BLaER1 treated with 17β-estradiol and CSF1 and Interleukin-3, amounts not matched to agents 10 nM and 100 nM (cell line): Measurements from ENCODE around the gene LCE6A.

Experiments
- H3K27ac ChIP-seq, 11 experiments: shearing (Covaris generic); formaldehyde crosslinking; 2 replicates each; pipeline ENCODE4 v1.8.1; 2022
- H3K27me3 ChIP-seq, 11 experiments: shearing (Covaris generic); formaldehyde crosslinking; 2 replicates each; pipeline ENCODE4 v1.8.1; 2022
- H3K36me3 ChIP-seq, 11 experiments: shearing (Covaris generic); formaldehyde crosslinking; 2 replicates each; pipeline ENCODE4 v1.8.1; 2022
- H3K4me1 ChIP-seq, 10 experiments: shearing (Covaris generic); formaldehyde crosslinking; 2 replicates each; pipeline ENCODE4 v1.8.1; 2022
- H3K4me2 ChIP-seq, 11 experiments: shearing (Covaris generic); formaldehyde crosslinking; 2 replicates each; pipeline ENCODE4 v1.8.1; 2022
- H3K4me3 ChIP-seq, 10 experiments: shearing (Covaris generic); formaldehyde crosslinking; 2 replicates each; pipeline ENCODE4 v1.8.1; 2022
- H3K9ac ChIP-seq, 11 experiments: shearing (Covaris generic); formaldehyde crosslinking; 2 replicates each; pipeline ENCODE4 v1.8.1; 2022
- H3K9me3 ChIP-seq, 11 experiments: shearing (Covaris generic); formaldehyde crosslinking; replicated peaks in 1 of 11; 2 replicates each; pipeline ENCODE4 v1.8.1; 2022
- H4K20me1 ChIP-seq, 11 experiments: shearing (Covaris generic); formaldehyde crosslinking; 2 replicates each; pipeline ENCODE4 v1.8.1; 2022
- Cebpa-rat ChIP-seq, 11 experiments: shearing (Covaris generic); IDR thresholded peaks; 2 replicates each; pipeline ENCODE4 v1.8.1; 2022

The LCE6A gene

GRCh38 chr1:152842556-152842955 is at the start of gene LCE6A:
LCE6A (plus strand) TSS chr1:152842856; CDS start chr1:152843521, 665 bp downstream.
- Histone ChIP-seq H3K36me3 (no peaks in the 10 kb centered on the region), H4K20me1 (no peaks in the 10 kb centered on the region), H3K27ac (no peak within 1 kb of the TSS), H3K27me3 (no peaks in the 10 kb centered on the region), H3K4me3 (no peak within 1 kb of the TSS), H3K4me1 (no peaks in the 10 kb centered on the region), H3K9me3 (no peaks in the 10 kb centered on the region), H3K9ac (no peak within 1 kb of the TSS), H3K4me2 (no peak within 1 kb of the TSS)
- no peak for TF ChIP-seq Cebpa-rat (IDR thresholded peaks at IDR 0.05)

GRCh38 chr1:152795686-152796085 is 47.0 kb upstream of the LCE6A start:
- Histone ChIP-seq H3K4me3 (no peak overlapping the region), H3K9ac (no peak overlapping the region), H3K9me3 (no peaks in the 10 kb centered on the region), H3K27ac (no peak overlapping the region), H3K36me3 (no peaks in the 10 kb centered on the region), H3K4me2 (no peak overlapping the region), H3K4me1 (peaks cover 0 to 9% (median 0%) of the 10 kb centered on the region in 10 experiments; a peak in 1 of 20 replicates), H4K20me1 (no peaks in the 10 kb centered on the region), H3K27me3 (no peaks in the 10 kb centered on the region)
- TF ChIP-seq Cebpa-rat (IDR thresholded peaks at IDR 0.05), result no peak

GRCh38 chr1:152796421-152796820 is 46.2 kb upstream of the LCE6A start, which contains the start of gene LCE1D:
LCE1D (plus strand) TSS chr1:152796721; CDS start chr1:152797795, 1,074 bp downstream.
- Histone ChIP-seq H3K4me1 (peaks cover 0 to 9% (median 0%) of the 10 kb centered on the region in 10 experiments; a peak in 1 of 20 replicates), H3K9ac (no peak within 1 kb of the TSS), H3K36me3 (no peaks in the 10 kb centered on the region), H3K9me3 (no peaks in the 10 kb centered on the region), H3K27ac (no peak within 1 kb of the TSS), H3K4me3 (no peak within 1 kb of the TSS), H3K27me3 (no peaks in the 10 kb centered on the region), H4K20me1 (no peaks in the 10 kb centered on the region), H3K4me2 (no peak within 1 kb of the TSS)
- no peak for TF ChIP-seq Cebpa-rat (IDR thresholded peaks at IDR 0.05)

- Histone ChIP-seq H3K9ac (no peak overlapping the region), H4K20me1 (no peaks in the 10 kb centered on the region), H3K4me2 (no peak overlapping the region), H3K4me3 (no peak overlapping the region), H3K36me3 (no peaks in the 10 kb centered on the region), H3K27ac (no peak overlapping the region), H3K9me3 (no peaks in the 10 kb centered on the region), H3K4me1 (peaks cover 0 to 9% (median 0%) of the 10 kb centered on the region in 10 experiments; a peak in 1 of 20 replicates), H3K27me3 (no peaks in the 10 kb centered on the region)
- no peak for TF ChIP-seq Cebpa-rat (IDR thresholded peaks at IDR 0.05)
Observed at GRCh38 chr1:152801333-152801732, 41.3 kb upstream of the LCE6A start.

- no peak for TF ChIP-seq Cebpa-rat (IDR thresholded peaks at IDR 0.05)
- peaks cover 0 to 6% (median 0%) of the 10 kb centered on the region in 11 experiments; a peak in 1 of 22 replicates for H3K9me3 ChIP-seq
- H3K4me3 ChIP-seq, result no peak within 1 kb of the TSS
- no peaks in the 10 kb centered on the region for H4K20me1 ChIP-seq
- no peaks in the 10 kb centered on the region for H3K27me3 ChIP-seq
- no peak within 1 kb of the TSS for H3K9ac ChIP-seq
- H3K4me2 ChIP-seq, result no peak within 1 kb of the TSS
- H3K27ac ChIP-seq, result no peak within 1 kb of the TSS
- H3K4me1 ChIP-seq, result no peaks in the 10 kb centered on the region
- H3K36me3 ChIP-seq, result no peaks in the 10 kb centered on the region
Observed at GRCh38 chr1:152806576-152806975, 36.1 kb upstream of the LCE6A start, which contains the start of gene LCE1C. LCE1C (minus strand) TSS chr1:152806651; CDS start chr1:152805478, 1,173 bp downstream.

GRCh38 chr1:152811050-152811449 is 31.6 kb upstream of the LCE6A start:
- no peak overlapping the region for H3K4me2 ChIP-seq
- H3K9me3 ChIP-seq, result peaks cover 0 to 6% (median 0%) of the 10 kb centered on the region in 11 experiments; a peak in 1 of 22 replicates

GRCh38 chr1:152811671-152812070 is 31.0 kb upstream of the LCE6A start, which contains the start of gene LCE1B:
LCE1B (plus strand) TSS chr1:152811971; CDS start chr1:152812447, 476 bp downstream.
- Histone ChIP-seq H4K20me1 (no peaks in the 10 kb centered on the region), H3K4me2 (no peak within 1 kb of the TSS), H3K27me3 (no peaks in the 10 kb centered on the region), H3K27ac (no peak within 1 kb of the TSS), H3K4me1 (no peaks in the 10 kb centered on the region), H3K4me3 (no peak within 1 kb of the TSS), H3K9me3 (peaks cover 0 to 6% (median 0%) of the 10 kb centered on the region in 11 experiments; a peak in 1 of 22 replicates), H3K36me3 (no peaks in the 10 kb centered on the region), H3K9ac (no peak within 1 kb of the TSS)
- TF ChIP-seq Cebpa-rat (IDR thresholded peaks at IDR 0.05), result no peak

More at GRCh38 chr1:152811050-152811449, 31.6 kb upstream of the LCE6A start:
- no peak for TF ChIP-seq Cebpa-rat (IDR thresholded peaks at IDR 0.05)
- no peak overlapping the region for H3K27ac ChIP-seq
- no peaks in the 10 kb centered on the region for H3K36me3 ChIP-seq
- H3K4me3 ChIP-seq, result no peak overlapping the region
- H3K9ac ChIP-seq, result no peak overlapping the region
- H3K4me1 ChIP-seq, result no peaks in the 10 kb centered on the region
- H3K27me3 ChIP-seq, result no peaks in the 10 kb centered on the region
- no peaks in the 10 kb centered on the region for H4K20me1 ChIP-seq

- Histone ChIP-seq H3K9me3 (no peaks in the 10 kb centered on the region), H3K4me3 (no peak overlapping the region), H3K9ac (no peak overlapping the region), H3K4me2 (no peak overlapping the region), H4K20me1 (no peaks in the 10 kb centered on the region), H3K27ac (no peak overlapping the region), H3K4me1 (peaks cover 5 to 29% (median 8%) of the 10 kb centered on the region in 10 experiments; a peak in 16 of 20 replicates), H3K27me3 (no peaks in the 10 kb centered on the region), H3K36me3 (no peaks in the 10 kb centered on the region)
- TF ChIP-seq Cebpa-rat (IDR thresholded peaks at IDR 0.05), result no peak
Observed at GRCh38 chr1:152817309-152817708, 25.3 kb upstream of the LCE6A start.

GRCh38 chr1:152823294-152823693 is 19.4 kb upstream of the LCE6A start:
- no peaks in the 10 kb centered on the region for H3K36me3 ChIP-seq
- H3K27me3 ChIP-seq, result no peaks in the 10 kb centered on the region
- H3K4me1 ChIP-seq, result peaks cover 5 to 27% (median 8%) of the 10 kb centered on the region in 10 experiments; a peak in 16 of 20 replicates
- H3K4me3 ChIP-seq, result no peak overlapping the region
- no peak overlapping the region for H3K9ac ChIP-seq
- no peak overlapping the region for H3K27ac ChIP-seq
- H3K9me3 ChIP-seq, result no peaks in the 10 kb centered on the region
- H4K20me1 ChIP-seq, result no peaks in the 10 kb centered on the region
- TF ChIP-seq Cebpa-rat (IDR thresholded peaks at IDR 0.05), result no peak
- no peak overlapping the region for H3K4me2 ChIP-seq

GRCh38 chr1:152824964-152825363 is 17.7 kb upstream of the LCE6A start:
- no peaks in the 10 kb centered on the region for H3K9me3 ChIP-seq

More at GRCh38 chr1:152824964-152825363, 17.7 kb upstream of the LCE6A start:
- no peak overlapping the region for H3K27ac ChIP-seq
- H4K20me1 ChIP-seq, result no peaks in the 10 kb centered on the region
- H3K4me2 ChIP-seq, result no peak overlapping the region
- no peaks in the 10 kb centered on the region for H3K27me3 ChIP-seq
- H3K36me3 ChIP-seq, result no peaks in the 10 kb centered on the region
- no peak overlapping the region for H3K9ac ChIP-seq
- H3K4me3 ChIP-seq, result no peak overlapping the region
- H3K4me1 ChIP-seq, result peaks cover 5 to 11% (median 8%) of the 10 kb centered on the region in 10 experiments; a peak in 16 of 20 replicates
- TF ChIP-seq Cebpa-rat (IDR thresholded peaks at IDR 0.05), result no peak
